ENCODE results near the gene MOGAT1. TPM values are rescaled to one million over a fixed set of nuclear protein-coding genes. Genes with fewer than 3 reads are reported as not detected.

MOGAT1 gene
- total RNA-seq, 1 experiment from 2014 or later: not detected

- peaks cover 5% of the 10 kb centered on the region; the same call in 1 of the 2 replicates for H3K4me1 ChIP-seq
- peak; percentile 97 to 99 for DNase-seq
- no peaks in the 10 kb centered on the region for H3K27me3 ChIP-seq
- peak within 1 kb of the TSS; percentile 90 for H3K4me3 ChIP-seq
- H3K27ac ChIP-seq: peak within 1 kb of the TSS; percentile 99
- no peaks in the 10 kb centered on the region for H3K9me3 ChIP-seq (replicated peaks)
- H3K36me3 ChIP-seq: no peaks in the 10 kb centered on the region
Measured at GRCh38 chr2:222655787-222656525, 15.5 kb upstream of the MOGAT1 start, which contains the start of gene FARSB. Gene FARSB, minus strand, starts transcription at chr2:222656092. Its CDS starts 19 bp downstream, at chr2:222656073.

- H3K9me3 ChIP-seq (replicated peaks): no peaks in the 10 kb centered on the region
- peak in 1 of 2 experiments; percentile 25 for DNase-seq
- H3K36me3 ChIP-seq: no peaks in the 10 kb centered on the region
- H3K4me1 ChIP-seq: peaks cover 5% of the 10 kb centered on the region; the same call in 1 of the 2 replicates
- H3K4me3 ChIP-seq: peak overlapping the region; percentile 90
- H3K27me3 ChIP-seq: no peaks in the 10 kb centered on the region
- H3K27ac ChIP-seq: peak overlapping the region; percentile 99
Measured at GRCh38 chr2:222656526-222657446, 14.7 kb upstream of the MOGAT1 start.

- Histone ChIP-seq H3K4me1 (no peaks in the 10 kb centered on the region), H3K36me3 (no peaks in the 10 kb centered on the region), H3K27ac (no peak overlapping the region), H3K4me3 (no peak overlapping the region), H3K27me3 (no peaks in the 10 kb centered on the region), H3K9me3 (replicated peaks) (no peaks in the 10 kb centered on the region)
- DNase-seq: no peak
Measured at GRCh38 chr2:222663479-222663878, 8.0 kb upstream of the MOGAT1 start.

- DNase-seq: no peak
Measured at GRCh38 chr2:222668494-222669154, 2.8 kb upstream of the MOGAT1 start.

GRCh38 chr2:222669353-222669752, 2.1 kb upstream of the MOGAT1 start:
- Histone ChIP-seq H3K4me1 (no peaks in the 10 kb centered on the region), H3K9me3 (replicated peaks) (no peaks in the 10 kb centered on the region), H3K4me3 (no peak overlapping the region), H3K27me3 (no peaks in the 10 kb centered on the region), H3K27ac (no peak overlapping the region), H3K36me3 (no peaks in the 10 kb centered on the region)
- DNase-seq: no peak

More at GRCh38 chr2:222668494-222669154, 2.8 kb upstream of the MOGAT1 start:
- no peaks in the 10 kb centered on the region for H3K36me3 ChIP-seq
- H3K9me3 ChIP-seq (replicated peaks): no peaks in the 10 kb centered on the region
- no peaks in the 10 kb centered on the region for H3K4me1 ChIP-seq
- H3K27ac ChIP-seq: no peak overlapping the region
- no peaks in the 10 kb centered on the region for H3K27me3 ChIP-seq
- H3K4me3 ChIP-seq: no peak overlapping the region

- Histone ChIP-seq H3K36me3 (no peaks in the 10 kb centered on the region), H3K4me3 (no peak overlapping the region), H3K27me3 (no peaks in the 10 kb centered on the region), H3K9me3 (replicated peaks) (no peaks in the 10 kb centered on the region), H3K4me1 (no peaks in the 10 kb centered on the region), H3K27ac (no peak overlapping the region)
- no peak for DNase-seq
Measured at GRCh38 chr2:222670191-222671038, 1.0 kb upstream of the MOGAT1 start.

- DNase-seq: no peak
- H3K9me3 ChIP-seq (replicated peaks): no peaks in the 10 kb centered on the region
- no peaks in the 10 kb centered on the region for H3K4me1 ChIP-seq
- no peak overlapping the region for H3K27ac ChIP-seq
- no peak overlapping the region for H3K4me3 ChIP-seq
- no peaks in the 10 kb centered on the region for H3K27me3 ChIP-seq
- H3K36me3 ChIP-seq: no peaks in the 10 kb centered on the region
Measured at GRCh38 chr2:222672068-222672401, 577 bp downstream of the MOGAT1 start.

- DNase-seq: no peak
- H3K9me3 ChIP-seq (replicated peaks): no peaks in the 10 kb centered on the region
- H3K27ac ChIP-seq: no peak overlapping the region
- H3K27me3 ChIP-seq: no peaks in the 10 kb centered on the region
- no peaks in the 10 kb centered on the region for H3K36me3 ChIP-seq
- no peak overlapping the region for H3K4me3 ChIP-seq
- no peaks in the 10 kb centered on the region for H3K4me1 ChIP-seq
Measured at GRCh38 chr2:222673273-222673672, 1.8 kb downstream of the MOGAT1 start.

GRCh38 chr2:222673883-222674282, 2.4 kb downstream of the MOGAT1 start:
- H3K36me3 ChIP-seq: no peaks in the 10 kb centered on the region
- no peaks in the 10 kb centered on the region for H3K4me1 ChIP-seq
- no peaks in the 10 kb centered on the region for H3K27me3 ChIP-seq
- H3K9me3 ChIP-seq (replicated peaks): no peaks in the 10 kb centered on the region
- DNase-seq: peak in 1 of 2 experiments; percentile 25
- no peak overlapping the region for H3K27ac ChIP-seq
- no peak overlapping the region for H3K4me3 ChIP-seq

- no peaks in the 10 kb centered on the region for H3K4me1 ChIP-seq
- no peak overlapping the region for H3K27ac ChIP-seq
- DNase-seq: no peak
- no peaks in the 10 kb centered on the region for H3K9me3 ChIP-seq (replicated peaks)
- 0 out of 2 replicates have a peak, but pooled peaks cover 2% of the 10 kb centered on the region for H3K27me3 ChIP-seq
- H3K36me3 ChIP-seq: no peaks in the 10 kb centered on the region
- no peak overlapping the region for H3K4me3 ChIP-seq
Measured at GRCh38 chr2:222677981-222678380, 6.5 kb downstream of the MOGAT1 start.

GRCh38 chr2:222683805-222684204, 12.3 kb downstream of the MOGAT1 start:
- Histone ChIP-seq H3K36me3 (no peaks in the 10 kb centered on the region), H3K4me3 (no peak overlapping the region), H3K27me3 (0 out of 2 replicates have a peak, but pooled peaks cover 2% of the 10 kb centered on the region), H3K27ac (no peak overlapping the region), H3K9me3 (replicated peaks) (no peaks in the 10 kb centered on the region), H3K4me1 (no peaks in the 10 kb centered on the region)
- DNase-seq: no peak

GRCh38 chr2:222686086-222686750, 14.8 kb downstream of the MOGAT1 start:
- no peak for DNase-seq
- 0 out of 2 replicates have a peak, but pooled peaks cover 2% of the 10 kb centered on the region for H3K27me3 ChIP-seq

GRCh38 chr2:222688917-222689316, 17.5 kb downstream of the MOGAT1 start:
- Histone ChIP-seq H3K27ac (no peak overlapping the region), H3K4me3 (no peak overlapping the region), H3K4me1 (no peaks in the 10 kb centered on the region), H3K27me3 (no peaks in the 10 kb centered on the region), H3K36me3 (no peaks in the 10 kb centered on the region), H3K9me3 (replicated peaks) (no peaks in the 10 kb centered on the region)
- DNase-seq: no peak

More at GRCh38 chr2:222686086-222686750, 14.8 kb downstream of the MOGAT1 start:
- no peaks in the 10 kb centered on the region for H3K4me1 ChIP-seq
- no peaks in the 10 kb centered on the region for H3K9me3 ChIP-seq (replicated peaks)
- no peaks in the 10 kb centered on the region for H3K36me3 ChIP-seq
- no peak overlapping the region for H3K4me3 ChIP-seq
- no peak overlapping the region for H3K27ac ChIP-seq

All from SJCRH30 (cell line).